ENCODE results near the gene PLXNA2.

DNA sequence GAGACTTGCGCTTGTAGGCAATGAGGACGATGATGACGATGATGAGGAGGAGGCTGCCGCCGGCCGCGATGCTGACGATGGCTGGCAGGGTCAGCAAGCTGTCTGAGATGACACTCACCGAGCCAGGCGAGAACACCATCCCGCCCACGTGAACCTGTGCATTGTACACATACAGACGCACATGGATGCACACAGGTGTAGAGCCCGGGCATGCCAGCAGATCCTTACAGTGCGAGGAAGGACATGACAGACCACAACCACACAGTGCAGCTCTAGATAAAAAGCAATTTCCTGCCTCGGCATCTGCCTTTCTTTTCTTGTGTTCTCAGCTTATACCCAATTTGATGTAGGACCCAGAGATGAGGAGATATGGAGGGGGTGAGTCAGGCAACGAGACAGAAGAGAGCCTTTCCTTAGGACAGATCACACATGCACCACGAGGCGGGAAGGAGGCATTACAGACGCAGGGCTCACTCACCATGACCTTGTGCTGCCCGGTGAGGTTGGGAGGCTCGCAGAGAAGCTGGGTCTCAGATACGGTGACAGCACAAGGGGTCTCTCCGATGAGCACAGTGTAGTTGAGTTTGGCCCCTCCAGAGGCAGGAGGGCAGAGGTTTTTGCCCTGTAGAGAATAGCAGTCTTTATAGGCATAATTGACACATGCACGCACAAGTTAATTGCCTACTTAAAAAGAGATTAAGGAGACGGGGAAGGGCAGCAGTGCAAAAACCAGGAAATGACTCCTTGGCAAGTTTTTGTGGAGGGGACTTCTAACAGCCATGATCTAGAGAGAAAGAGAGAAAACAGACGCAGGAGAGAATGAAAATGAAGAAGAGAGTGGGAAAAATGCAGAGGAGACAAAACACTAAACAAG lies 199.4 kb downstream of the PLXNA2 start:
- TF ChIP-seq, protein P1, sequence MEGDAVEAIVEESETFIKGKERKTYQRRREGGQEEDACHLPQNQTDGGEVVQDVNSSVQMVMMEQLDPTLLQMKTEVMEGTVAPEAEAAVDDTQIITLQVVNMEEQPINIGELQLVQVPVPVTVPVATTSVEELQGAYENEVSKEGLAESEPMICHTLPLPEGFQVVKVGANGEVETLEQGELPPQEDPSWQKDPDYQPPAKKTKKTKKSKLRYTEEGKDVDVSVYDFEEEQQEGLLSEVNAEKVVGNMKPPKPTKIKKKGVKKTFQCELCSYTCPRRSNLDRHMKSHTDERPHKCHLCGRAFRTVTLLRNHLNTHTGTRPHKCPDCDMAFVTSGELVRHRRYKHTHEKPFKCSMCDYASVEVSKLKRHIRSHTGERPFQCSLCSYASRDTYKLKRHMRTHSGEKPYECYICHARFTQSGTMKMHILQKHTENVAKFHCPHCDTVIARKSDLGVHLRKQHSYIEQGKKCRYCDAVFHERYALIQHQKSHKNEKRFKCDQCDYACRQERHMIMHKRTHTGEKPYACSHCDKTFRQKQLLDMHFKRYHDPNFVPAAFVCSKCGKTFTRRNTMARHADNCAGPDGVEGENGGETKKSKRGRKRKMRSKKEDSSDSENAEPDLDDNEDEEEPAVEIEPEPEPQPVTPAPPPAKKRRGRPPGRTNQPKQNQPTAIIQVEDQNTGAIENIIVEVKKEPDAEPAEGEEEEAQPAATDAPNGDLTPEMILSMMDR (IDR thresholded peaks at IDR 0.05): no peak
- no peak for TF ChIP-seq POLR2A (IDR thresholded peaks at IDR 0.05)

Data from esophagus squamous epithelium (tissue), 4 donors.